Endothelial cell of umbilical vein (primary cell): Measurements from ENCODE around the gene OPTC. TPM values are rescaled to one million over a fixed set of nuclear protein-coding genes. Genes with fewer than 3 reads are reported as not detected.

Source experiments
- Bru-seq: library from RNA; stranded (reverse); fragments of 400-500 nt; gene quantifications from one replicate; lab custom pipeline; 2021; lab: Mats Ljungman, UMichigan
- BruChase-seq, 2 experiments: library from RNA; stranded (reverse); fragments of 400-500 nt; gene quantifications; one replicate each; lab custom pipeline; 2021; lab: Mats Ljungman, UMichigan
- BruUV-seq: library from RNA; stranded (reverse); fragments of 400-500 nt; replicated peaks from 2 replicates; lab custom pipeline; 2021; lab: Mats Ljungman, UMichigan
- CTCF ChIA-PET: fragments of 300-600, 350-600 bp; sonication (Branson Sonifier 250); formaldehyde crosslinking; loops from one replicate; lab custom pipeline; 2021; ENCODE audit warnings: antibody characterized with exemption, inconsistent platforms; lab: Charles Lee
- POLR2A ChIA-PET: fragments of 300-600, 350-600 bp; sonication (Branson Sonifier 250); formaldehyde crosslinking; loops from one replicate; lab custom pipeline; 2021; ENCODE audit warnings: antibody characterized with exemption, inconsistent platforms; lab: Charles Lee
- DNase-seq: peaks from one replicate; pipeline ENCODE4 v3.0.0-alpha.2; 2011; ENCODE audit warnings: low read depth, low spot score
- FAIRE-seq: peaks from 2 replicates; lab custom pipeline; 2011; peaks lifted over from hg19 to GRCh38; lab: Jason Lieb, UNC
- H2AFZ ChIP-seq: 2 replicates; pipeline ENCODE4 v1.6.0; 2012; ENCODE audit warnings: low read depth, low read length, control low read depth, inconsistent platforms
- H3K27ac ChIP-seq: 2 replicates; pipeline ENCODE4 v1.5.1; 2011; ENCODE audit warnings: low read depth, mild to moderate bottlenecking, control low read depth, low read length, moderate library complexity; ENCODE audit not compliant: insufficient read depth
- H3K27me3 ChIP-seq, 2 experiments: 2 replicates each; pipeline versions ENCODE4 v1.6.0 to v1.6.1; 2011; ENCODE audit warnings: low read length in 2 of 2, mixed read lengths in 1 of 2; ENCODE audit not compliant: control insufficient read depth in 2 of 2, insufficient read depth in 2 of 2
- H3K36me3 ChIP-seq, 2 experiments: 2 replicates in 1 of 2; 3 replicates in 1 of 2; pipeline ENCODE4 v1.5.1; 2011; ENCODE audit warnings: low read length in 2 of 2, mild to moderate bottlenecking in 1 of 2, moderate library complexity in 1 of 2; ENCODE audit not compliant: control insufficient read depth in 2 of 2, insufficient read depth in 2 of 2; ENCODE audit errors: extremely low read depth in 1 of 2
- H3K4me1 ChIP-seq: 3 replicates; pipeline ENCODE4 v1.5.1; 2011; ENCODE audit warnings: mild to moderate bottlenecking, low read length; ENCODE audit not compliant: control insufficient read depth, insufficient read depth; ENCODE audit errors: extremely low read depth
- H3K4me2 ChIP-seq: 2 replicates; pipeline ENCODE4 v1.6.1; 2011; ENCODE audit warnings: low read length, control low read depth, mixed read lengths; ENCODE audit not compliant: insufficient read depth
- H3K4me3 ChIP-seq, 3 experiments: fragments of 200-600 bp in 1 of 3; sonication (generic), shearing (Covaris generic) in 1 of 3; replicated peaks in 1 of 3; 2 replicates each; pipeline ENCODE4 v1.5.1; 2011 to 2016; ENCODE audit warnings: control low read depth in 3 of 3, low read length in 3 of 3, mild to moderate bottlenecking in 2 of 3, inconsistent platforms in 1 of 3, low read depth in 1 of 3, moderate library complexity in 1 of 3; ENCODE audit not compliant: insufficient read depth in 1 of 3
- H3K79me2 ChIP-seq: 2 replicates; pipeline ENCODE4 v1.6.0; 2012; ENCODE audit warnings: low read length, inconsistent platforms; ENCODE audit not compliant: control insufficient read depth, insufficient read depth
- H3K9ac ChIP-seq: replicated peaks from 2 replicates; pipeline ENCODE3; 2011; ENCODE audit warnings: low read length, control low read depth; ENCODE audit not compliant: insufficient read depth; ENCODE audit errors: extremely low read depth
- H3K9me1 ChIP-seq: replicated peaks from 3 replicates; pipeline ENCODE4 v1.6.0; 2011; ENCODE audit warnings: mild to moderate bottlenecking, low read length; ENCODE audit not compliant: control insufficient read depth, insufficient read depth; ENCODE audit errors: extremely low read depth
- H3K9me3 ChIP-seq: replicated peaks from 2 replicates; pipeline ENCODE4 v1.5.1; 2012; ENCODE audit warnings: low read length, inconsistent platforms; ENCODE audit not compliant: control insufficient read depth, insufficient read depth
- H4K20me1 ChIP-seq: replicated peaks from 2 replicates; pipeline ENCODE3; 2011; ENCODE audit warnings: mild to moderate bottlenecking, low read length; ENCODE audit not compliant: control insufficient read depth, insufficient read depth; ENCODE audit errors: extremely low read depth
- CTCF ChIP-seq, 2 donors: IDR thresholded peaks; 1 replicate in 1 of 2; 2 replicates in 1 of 2; pipeline ENCODE4 v1.5.1; 2011; ENCODE audit warnings: low read length in 2 of 2, mild to moderate bottlenecking in 2 of 2, moderate library complexity in 2 of 2, control low read depth in 1 of 2, inconsistent platforms in 1 of 2, low read depth in 1 of 2; ENCODE audit not compliant: insufficient read depth in 1 of 2; ENCODE audit errors: extremely low read depth in 1 of 2
- EZH2 ChIP-seq: IDR thresholded peaks from 2 replicates; pipeline ENCODE4 v1.6.1; 2012; ENCODE audit warnings: borderline replicate concordance, low read depth, mild to moderate bottlenecking, moderate library complexity, low read length, inconsistent platforms; ENCODE audit not compliant: severe bottlenecking
- FOS ChIP-seq: IDR thresholded peaks from 2 replicates; pipeline ENCODE4 v1.6.1; 2011; ENCODE audit warnings: mild to moderate bottlenecking, low read length, moderate library complexity, borderline replicate concordance; ENCODE audit not compliant: insufficient read depth
- GATA2 ChIP-seq: IDR thresholded peaks from 2 replicates; pipeline ENCODE4 v1.7.0; 2011; ENCODE audit warnings: low read depth, mild to moderate bottlenecking, moderate library complexity, mixed read lengths, low read length; ENCODE audit not compliant: insufficient read length, insufficient read depth
- JUN ChIP-seq: IDR thresholded peaks from 2 replicates; pipeline ENCODE4 v1.6.1; 2011; ENCODE audit warnings: borderline replicate concordance, low read depth; ENCODE audit not compliant: insufficient read length, insufficient read depth
- MAX ChIP-seq: IDR thresholded peaks from 2 replicates; pipeline ENCODE4 v1.6.1; 2011; ENCODE audit not compliant: insufficient read depth, insufficient read length
- MYC ChIP-seq: IDR thresholded peaks from one replicate; pipeline ENCODE4 v1.6.1; 2011; ENCODE audit warnings: mild to moderate bottlenecking, low read depth, low read length
- POLR2A ChIP-seq: IDR thresholded peaks from 2 replicates; pipeline ENCODE4 v1.6.1; 2012; ENCODE audit warnings: low read depth, mild to moderate bottlenecking, control low read depth, low read length
- POLR2AphosphoS5 ChIP-seq: IDR thresholded peaks from 2 replicates; pipeline ENCODE4 v1.6.1; 2012; ENCODE audit warnings: low read depth, mild to moderate bottlenecking, control low read depth, low read length, moderate library complexity; ENCODE audit not compliant: insufficient read depth
- dilution Hi-C: fragments of 300-500 bp; cut with MboI; formaldehyde crosslinking; loops from one replicate; pipeline ENCODE4 v1.15.0; 2019; ENCODE audit warnings: low sequenced_read_pairs; ENCODE audit not compliant: extremely low pct_ligation_motif_present
- intact Hi-C: fragments of 100-400 bp; cut with micrococcal nuclease; formaldehyde crosslinking; loops from one replicate; pipeline ENCODE4 v1.10.0; 2022
- long read RNA-seq: library from polyadenylated mRNA; stranded (forward); transcript quantifications from one replicate; pipeline ENCODE4 v2.0.0, GENCODE V29; 2021
- polyA minus RNA-seq, 3 experiments: library from RNA; depleted of rRNA, polyadenylated mRNA; stranded (reverse); fragments of >200 nt; gene quantifications; 1 replicate in 1 of 3; 2 replicates in 2 of 3; pipeline ENCODE4 v1.2.3, GENCODE V29; 2011
- polyA plus RNA-seq, 4 experiments: library from polyadenylated mRNA; depleted of rRNA in 3 of 4; stranded (reverse) in 3 of 4; unstranded in 1 of 4; fragments of >200 nt; gene quantifications; 2 replicates each; pipeline versions ENCODE4 v1.2.1 to v1.2.3, GENCODE V29; 2011 to 2012; ENCODE audit warnings: missing spikeins in 1 of 4
- total RNA-seq: library from RNA; stranded (reverse); gene quantifications from 2 replicates; pipeline ENCODE4 v1.2.3, GENCODE V29; 2021

The OPTC gene
- not detected in 2 replicates for total RNA-seq
- polyA plus RNA-seq, result not detected in 2 replicates
- not detected in 2 replicates for polyA plus RNA-seq (2011; cell fraction: cytosol; rRNA removed)
- not detected in 2 replicates for polyA plus RNA-seq (2011; cell fraction: nucleus; rRNA removed)
- polyA plus RNA-seq (2012), result not detected in 2 replicates
- polyA minus RNA-seq, result not detected in 2 replicates
- polyA minus RNA-seq (2011; cell fraction: cytosol; rRNA and poly(A)+ RNA removed), result not detected
- polyA minus RNA-seq (2011; cell fraction: nucleus; rRNA and poly(A)+ RNA removed), result not detected in 2 replicates
- Bru-seq, nascent RNA, result not detected
- BruChase-seq, experiment 1, labeled RNA remaining after a 6-hour chase, result not detected
- not detected for BruChase-seq, experiment 2, labeled RNA remaining after a 2-hour chase
- long read RNA-seq, result 0 reads

GRCh38 chr1:203493901-203494300 lies at the start of gene OPTC:
Gene OPTC, plus strand, starts transcription at chr1:203494153. Its CDS starts 1,853 bp downstream, at chr1:203496006.
- no TSS peak for BruUV-seq
- Histone ChIP-seq H3K27me3 (peaks cover 8 to 10% of the 10 kb centered on the region in 2 experiments), H3K9me3 (no peaks in the 10 kb centered on the region), H2AFZ (no peak within 1 kb of the TSS), H3K9me1 (no peaks in the 10 kb centered on the region), H3K36me3 (no peaks in the 10 kb centered on the region), H4K20me1 (no peaks in the 10 kb centered on the region), H3K9ac (no peak within 1 kb of the TSS), H3K27ac (no peak within 1 kb of the TSS), H3K4me2 (no peak within 1 kb of the TSS), H3K79me2 (no peaks in the 10 kb centered on the region), H3K4me1 (no peaks in the 10 kb centered on the region), H3K4me3 (no peak within 1 kb of the TSS)
- ChIA-PET POLR2A (no interaction called here), CTCF (interaction anchor here (0.8 to 2.2 kb wide), 6 partner anchors 10 to 221 kb away, joined by 3 to 11 read pairs (median 4); no protein-coding TSS in a partner anchor)
- DNase-seq (no peak), FAIRE-seq (no peak)
- intact Hi-C loops, result no loop called here
- TF ChIP-seq POLR2A (no peak), GATA2 (no peak), FOS (no peak), POLR2AphosphoS5 (no peak)
- dilution Hi-C loops, result no loop called here

GRCh38 chr1:203444171-203444576 lies 49.8 kb upstream of the OPTC start:
- TF ChIP-seq MYC, result no peak
- TF ChIP-seq MAX, result no peak
- TF ChIP-seq CTCF (IDR thresholded peaks at IDR 0.05; ENCODE audit: extremely low read depth in 1 of 2, insufficient read depth in 1 of 2, low read depth in 1 of 2, low read length in 2 of 2), result no peak
- no peak for TF ChIP-seq POLR2A
- TF ChIP-seq POLR2AphosphoS5, result no peak
- TF ChIP-seq EZH2, result no peak
- no peak for TF ChIP-seq JUN
- no peak for TF ChIP-seq FOS
- no peak for TF ChIP-seq GATA2
- no TSS peak for BruUV-seq
- no peaks in the 10 kb centered on the region for H3K9me1 ChIP-seq
- no peak overlapping the region for H2AFZ ChIP-seq
- no peak overlapping the region for H3K4me3 ChIP-seq
- H4K20me1 ChIP-seq, result no peaks in the 10 kb centered on the region
- intact Hi-C loops (no loop called here), dilution Hi-C loops (no loop called here)
- H3K4me2 ChIP-seq, result no peak overlapping the region
- peaks cover 17 to 42% of the 10 kb centered on the region in 2 experiments for H3K27me3 ChIP-seq
- no peaks in the 10 kb centered on the region for H3K9me3 ChIP-seq
- no peak overlapping the region for H3K27ac ChIP-seq
- ChIA-PET POLR2A (no interaction called here), CTCF (interaction anchor here (1.0 to 1.5 kb wide), 2 partner anchors 19 to 171 kb away, joined by 3 to 4 read pairs; no protein-coding TSS in a partner anchor)
- no peaks in the 10 kb centered on the region for H3K36me3 ChIP-seq
- H3K9ac ChIP-seq, result no peak overlapping the region
- FAIRE-seq (no peak), DNase-seq (no peak)
- H3K4me1 ChIP-seq, result peaks cover 5% of the 10 kb centered on the region
- no peaks in the 10 kb centered on the region for H3K79me2 ChIP-seq
